ENCODE results near the gene RBPMS2.

DNA sequence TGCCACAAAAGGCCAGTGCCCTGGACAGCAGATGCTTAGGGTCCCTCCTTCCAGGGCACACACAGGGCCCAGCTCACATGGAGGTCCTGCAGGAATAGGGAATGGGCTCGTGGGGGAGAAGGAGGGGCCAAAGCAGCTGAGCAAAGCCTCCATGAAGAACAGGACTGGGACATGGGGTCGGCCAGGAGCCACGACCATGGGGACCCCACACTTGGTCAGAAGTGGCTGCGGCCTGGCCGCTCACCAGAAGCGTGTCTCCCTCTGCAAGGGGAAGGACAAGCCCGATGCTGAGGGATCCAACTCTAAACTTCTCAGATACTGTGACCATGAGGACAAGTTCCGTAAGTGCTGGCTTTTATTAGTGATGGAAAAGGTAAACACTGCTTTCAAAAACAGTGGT is 15.3 kb downstream of the RBPMS2 start:
- TF ChIP-seq, protein P1, sequence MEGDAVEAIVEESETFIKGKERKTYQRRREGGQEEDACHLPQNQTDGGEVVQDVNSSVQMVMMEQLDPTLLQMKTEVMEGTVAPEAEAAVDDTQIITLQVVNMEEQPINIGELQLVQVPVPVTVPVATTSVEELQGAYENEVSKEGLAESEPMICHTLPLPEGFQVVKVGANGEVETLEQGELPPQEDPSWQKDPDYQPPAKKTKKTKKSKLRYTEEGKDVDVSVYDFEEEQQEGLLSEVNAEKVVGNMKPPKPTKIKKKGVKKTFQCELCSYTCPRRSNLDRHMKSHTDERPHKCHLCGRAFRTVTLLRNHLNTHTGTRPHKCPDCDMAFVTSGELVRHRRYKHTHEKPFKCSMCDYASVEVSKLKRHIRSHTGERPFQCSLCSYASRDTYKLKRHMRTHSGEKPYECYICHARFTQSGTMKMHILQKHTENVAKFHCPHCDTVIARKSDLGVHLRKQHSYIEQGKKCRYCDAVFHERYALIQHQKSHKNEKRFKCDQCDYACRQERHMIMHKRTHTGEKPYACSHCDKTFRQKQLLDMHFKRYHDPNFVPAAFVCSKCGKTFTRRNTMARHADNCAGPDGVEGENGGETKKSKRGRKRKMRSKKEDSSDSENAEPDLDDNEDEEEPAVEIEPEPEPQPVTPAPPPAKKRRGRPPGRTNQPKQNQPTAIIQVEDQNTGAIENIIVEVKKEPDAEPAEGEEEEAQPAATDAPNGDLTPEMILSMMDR (IDR thresholded peaks at IDR 0.05) = no peak
- TF ChIP-seq POLR2A (IDR thresholded peaks at IDR 0.05) = no peak

Data from uterus (tissue), 2 donors.